ENCODE data around the gene MRPL53. TPM values are rescaled to one million over a fixed set of nuclear protein-coding genes. Genes with fewer than 3 reads are reported as not detected.

MRPL53 gene
- total and polyA plus RNA-seq, 4 donors = 23.3 to 106 (median 70.7) TPM

DNA sequence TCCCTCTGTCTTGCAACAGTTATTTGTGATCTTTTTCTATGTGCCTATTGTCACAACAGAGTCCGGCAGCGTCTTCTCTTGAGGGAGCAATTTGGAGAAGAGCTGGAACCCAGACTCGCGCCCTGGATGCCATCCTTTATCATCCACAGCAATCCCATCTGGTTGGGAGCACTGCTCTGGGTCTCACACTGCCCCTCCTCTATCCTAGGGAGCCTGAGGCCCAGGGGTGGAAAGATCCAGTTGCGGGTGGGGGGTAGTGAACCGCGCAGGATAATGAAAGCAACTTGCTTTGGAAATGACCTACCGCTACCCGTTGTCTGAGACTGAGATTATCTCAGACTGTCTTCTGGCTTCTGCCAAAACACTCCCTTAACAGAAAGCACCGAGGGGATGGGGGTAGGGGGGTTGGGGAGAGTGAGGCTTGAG, 13.5 kb downstream of the MRPL53 start:
- ATAC-seq (ENCODE audit: insufficient read depth, low FRiP score) = no peak
- TF ChIP-seq, protein P1, sequence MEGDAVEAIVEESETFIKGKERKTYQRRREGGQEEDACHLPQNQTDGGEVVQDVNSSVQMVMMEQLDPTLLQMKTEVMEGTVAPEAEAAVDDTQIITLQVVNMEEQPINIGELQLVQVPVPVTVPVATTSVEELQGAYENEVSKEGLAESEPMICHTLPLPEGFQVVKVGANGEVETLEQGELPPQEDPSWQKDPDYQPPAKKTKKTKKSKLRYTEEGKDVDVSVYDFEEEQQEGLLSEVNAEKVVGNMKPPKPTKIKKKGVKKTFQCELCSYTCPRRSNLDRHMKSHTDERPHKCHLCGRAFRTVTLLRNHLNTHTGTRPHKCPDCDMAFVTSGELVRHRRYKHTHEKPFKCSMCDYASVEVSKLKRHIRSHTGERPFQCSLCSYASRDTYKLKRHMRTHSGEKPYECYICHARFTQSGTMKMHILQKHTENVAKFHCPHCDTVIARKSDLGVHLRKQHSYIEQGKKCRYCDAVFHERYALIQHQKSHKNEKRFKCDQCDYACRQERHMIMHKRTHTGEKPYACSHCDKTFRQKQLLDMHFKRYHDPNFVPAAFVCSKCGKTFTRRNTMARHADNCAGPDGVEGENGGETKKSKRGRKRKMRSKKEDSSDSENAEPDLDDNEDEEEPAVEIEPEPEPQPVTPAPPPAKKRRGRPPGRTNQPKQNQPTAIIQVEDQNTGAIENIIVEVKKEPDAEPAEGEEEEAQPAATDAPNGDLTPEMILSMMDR (IDR thresholded peaks at IDR 0.05; ENCODE audit: control extremely low read depth, extremely low read depth) = no peak
- 2 to 9% methylated on average over 10 of the region's 10 CpGs for WGBS, 2 donors
- Histone ChIP-seq H3K4me1 (ENCODE audit: control insufficient read depth in 5 of 5, insufficient read depth in 5 of 5, low read length in 5 of 5) (peaks cover 6 to 33% (median 11%) of the 10 kb centered on the region in 5 donors), H3K36me3 (ENCODE audit: control insufficient read depth in 4 of 4, insufficient read depth in 4 of 4, low read length in 4 of 4) (peaks cover 6 to 15% (median 7%) of the 10 kb centered on the region in 4 donors), H3K9ac (ENCODE audit: insufficient read depth in 1 of 2, low read length in 2 of 2) (peak overlapping the region; percentile 54 to 78), H3K9me3 (ENCODE audit: control insufficient read depth in 4 of 4, insufficient read depth in 3 of 4, low read length in 3 of 4) (no peaks in the 10 kb centered on the region), H3K27me3 (ENCODE audit: control insufficient read depth in 3 of 3, insufficient read depth in 3 of 3, low read length in 2 of 3) (no peaks in the 10 kb centered on the region), H3K4me3 (peak overlapping the region; percentile 50), H3K27ac (ENCODE audit: low read depth in 1 of 2, low read length in 1 of 2) (peak overlapping the region; percentile 55 to 68)
- DNase-seq = peak in 1 of 3 donors; percentile 33

DNA sequence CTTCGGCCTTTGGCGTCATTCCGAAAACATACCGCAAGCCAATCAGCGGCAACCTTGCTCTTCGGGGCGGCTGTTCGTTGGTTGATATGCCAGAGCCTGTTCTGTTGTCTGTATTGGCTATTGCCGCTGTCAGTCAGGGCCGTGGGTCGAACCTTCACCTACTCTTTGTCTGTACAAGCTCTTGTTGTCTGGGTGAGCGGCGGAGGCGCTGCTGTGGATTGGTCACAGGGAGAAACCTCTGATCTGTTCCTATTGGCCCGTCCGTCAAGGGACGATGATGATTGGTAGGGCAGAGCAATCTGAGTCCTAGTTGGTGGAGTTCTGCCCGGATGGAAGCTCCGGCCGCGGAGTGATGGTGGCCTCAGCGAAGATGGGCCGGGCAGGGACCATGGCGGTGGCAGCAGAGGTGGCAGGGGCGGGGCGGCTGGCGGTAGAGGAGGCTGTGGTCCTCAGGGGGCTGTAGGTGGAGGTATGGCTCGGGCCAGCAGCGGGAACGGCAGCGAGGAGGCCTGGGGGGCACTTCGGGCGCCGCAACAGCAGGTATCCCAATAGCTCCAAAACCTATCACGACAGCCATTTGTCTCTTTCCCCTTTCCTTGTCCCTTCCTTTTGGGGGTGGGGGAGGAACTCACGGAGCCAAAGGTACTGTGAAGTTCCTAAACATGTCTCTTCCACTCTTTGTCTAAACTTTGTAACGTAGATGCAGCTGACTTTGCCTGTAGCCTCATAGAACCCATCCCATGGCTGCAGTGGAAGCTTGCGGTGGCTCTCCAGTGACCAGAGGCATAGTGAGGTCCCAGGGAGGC, 14.1 kb downstream of the MRPL53 start, which contains the start of gene WBP1:
Gene WBP1, plus strand, starts transcription at position 307 of the 806 bp plus-strand sequence. Its CDS starts 165 bp downstream, at position 472.
- Histone ChIP-seq H3K9me3 (ENCODE audit: control insufficient read depth in 4 of 4, insufficient read depth in 3 of 4, low read length in 3 of 4) (no peaks in the 10 kb centered on the region), H3K27me3 (ENCODE audit: control insufficient read depth in 3 of 3, insufficient read depth in 3 of 3, low read length in 2 of 3) (no peaks in the 10 kb centered on the region), H3K4me1 (ENCODE audit: control insufficient read depth in 5 of 5, insufficient read depth in 5 of 5, low read length in 5 of 5) (peaks cover 6 to 33% (median 11%) of the 10 kb centered on the region in 5 donors), H3K27ac (ENCODE audit: low read depth in 1 of 2, low read length in 1 of 2) (peak within 1 kb of the TSS; percentile 78 to 94), H3K4me3 (peak within 1 kb of the TSS; percentile 54), H3K36me3 (ENCODE audit: control insufficient read depth in 4 of 4, insufficient read depth in 4 of 4, low read length in 4 of 4) (peaks cover 6 to 15% (median 7%) of the 10 kb centered on the region in 4 donors), H3K9ac (ENCODE audit: insufficient read depth in 1 of 2, low read length in 2 of 2) (peak within 1 kb of the TSS; percentile 80 to 92)
- TF ChIP-seq, protein P1 (IDR thresholded peaks at IDR 0.05; ENCODE audit: control extremely low read depth, extremely low read depth) = no peak
- 0 to 1% methylated on average over 36 to 38 of the region's 38 CpGs for WGBS, 2 donors
- DNase-seq (peak; percentile 100), ATAC-seq (ENCODE audit: insufficient read depth, low FRiP score) (peak; percentile 93)

DNA sequence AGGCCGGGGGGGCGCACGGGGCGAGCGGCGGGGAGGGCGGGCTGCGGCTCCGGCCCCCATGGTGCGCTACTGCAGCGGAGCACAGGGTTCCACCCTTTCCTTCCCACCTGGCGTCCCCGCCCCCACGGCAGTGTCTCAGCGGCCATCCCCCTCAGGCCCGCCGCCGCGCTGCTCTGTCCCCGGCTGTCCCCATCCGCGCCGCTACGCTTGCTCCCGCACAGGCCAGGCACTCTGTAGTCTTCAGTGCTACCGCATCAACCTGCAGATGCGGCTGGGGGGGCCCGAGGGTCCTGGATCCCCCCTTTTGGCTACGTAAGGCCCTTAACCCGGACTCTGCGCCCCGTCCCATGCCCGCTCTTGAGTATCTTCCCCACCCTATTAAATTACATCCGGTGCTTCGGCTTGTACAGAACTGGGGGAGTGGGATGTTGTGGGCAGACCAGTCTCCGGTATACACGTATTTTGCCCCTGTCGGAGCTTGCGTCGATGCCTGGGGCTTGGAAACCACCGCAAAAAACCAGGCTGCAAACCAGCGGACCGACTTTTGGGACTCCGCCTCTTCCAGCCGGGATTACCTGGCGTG, 14.8 kb downstream of the MRPL53 start:
- TF ChIP-seq, protein P1 (IDR thresholded peaks at IDR 0.05; ENCODE audit: control extremely low read depth, extremely low read depth) = no peak
- 0 to 1% methylated on average over 42 to 46 of the region's 46 CpGs for WGBS, 2 donors
- peak overlapping the region; percentile 54 for H3K4me3 ChIP-seq

More for the DNA sequence above, 14.8 kb downstream of the MRPL53 start:
- Histone ChIP-seq H3K27me3 (ENCODE audit: control insufficient read depth in 3 of 3, insufficient read depth in 3 of 3, low read length in 2 of 3) (no peaks in the 10 kb centered on the region), H3K9ac (ENCODE audit: insufficient read depth in 1 of 2, low read length in 2 of 2) (peak overlapping the region; percentile 80 to 92), H3K4me1 (ENCODE audit: control insufficient read depth in 5 of 5, insufficient read depth in 5 of 5, low read length in 5 of 5) (peaks cover 6 to 33% (median 11%) of the 10 kb centered on the region in 5 donors), H3K36me3 (ENCODE audit: control insufficient read depth in 4 of 4, insufficient read depth in 4 of 4, low read length in 4 of 4) (peaks cover under 1 to 13% (median 5%) of the 10 kb centered on the region in 4 donors), H3K27ac (ENCODE audit: low read depth in 1 of 2, low read length in 1 of 2) (peak overlapping the region; percentile 78 to 94), H3K9me3 (ENCODE audit: control insufficient read depth in 4 of 4, insufficient read depth in 3 of 4, low read length in 3 of 4) (no peaks in the 10 kb centered on the region)
- ATAC-seq (ENCODE audit: insufficient read depth, low FRiP score) (peak; percentile 27), DNase-seq (peak in 2 of 3 donors; percentile 74 to 75)

All from lung (tissue), 12 donors.